PC-3 (cell line): ENCODE results near the gene DCHS2. TPM values are rescaled to one million over a fixed set of nuclear protein-coding genes. Genes with fewer than 3 reads are reported as not detected.

Experiments used
- ATAC-seq: fragments of 200-7000 bp; cut with Tn5 transposase; 2 replicates; pipeline ENCODE4 v1.9.1; 2020; ENCODE audit warnings: mild to moderate bottlenecking, moderate library complexity
- BruUV-seq: library from RNA; stranded (reverse); fragments of 400-500 nt; replicated peaks from 2 replicates; lab custom pipeline; 2021; lab: Mats Ljungman, UMichigan
- CTCF ChIA-PET: fragments of 300-600 bp; sonication (Branson Sonifier 250); formaldehyde crosslinking; loops from one replicate; lab custom pipeline; 2022; ENCODE audit warnings: antibody characterized with exemption; lab: Charles Lee
- POLR2A ChIA-PET: fragments of 300-600 bp; sonication (Branson Sonifier 250); formaldehyde crosslinking; loops from one replicate; lab custom pipeline; 2022; ENCODE audit warnings: antibody characterized with exemption; ENCODE audit not compliant: unreplicated experiment; lab: Charles Lee
- DNase-seq: peaks from one replicate; pipeline ENCODE4 v3.0.0-alpha.2; 2015
- H2AFZ ChIP-seq: fragments of 300-600 bp; sonication (generic); 2 replicates; pipeline ENCODE4 v1.6.0; 2016; ENCODE audit warnings: antibody characterized with exemption, low read length
- H3F3A ChIP-seq: fragments of 300-600 bp; sonication (generic); one replicate; pipeline ENCODE4 v1.6.0; 2017; ENCODE audit warnings: antibody characterized with exemption, low read length, control low read depth, mild to moderate bottlenecking; ENCODE audit not compliant: unreplicated experiment
- H3K27ac ChIP-seq: fragments of 300-600 bp; sonication (generic); 2 replicates; pipeline ENCODE4 v1.5.1; 2016; ENCODE audit warnings: mild to moderate bottlenecking, low read length
- H3K27me3 ChIP-seq: fragments of 300-600 bp; sonication (generic); 2 replicates; pipeline ENCODE4 v1.6.1; 2016; ENCODE audit warnings: low read length, mixed read lengths
- H3K36me3 ChIP-seq: fragments of 300-600 bp; sonication (generic); 2 replicates; pipeline ENCODE4 v1.6.1; 2016; ENCODE audit warnings: low read depth, mixed run types, low read length, mixed read lengths
- H3K4me1 ChIP-seq: fragments of 300-600 bp; sonication (generic); 2 replicates; pipeline ENCODE4 v1.5.1; 2016; ENCODE audit warnings: low read length; ENCODE audit not compliant: insufficient read depth
- H3K4me2 ChIP-seq: fragments of 300-600 bp; sonication (generic); 2 replicates; pipeline ENCODE4 v1.6.0; 2016; ENCODE audit warnings: low read length
- H3K4me3 ChIP-seq: fragments of 300-600 bp; sonication (generic); 2 replicates; pipeline ENCODE4 v1.5.1; 2016; ENCODE audit warnings: mild to moderate bottlenecking, low read length, mixed read lengths
- H3K79me2 ChIP-seq: fragments of 300-600 bp; sonication (generic); 2 replicates; pipeline ENCODE4 v1.6.1; 2017; ENCODE audit warnings: low read length, mixed read lengths
- H3K9ac ChIP-seq: fragments of 300-600 bp; sonication (generic); 2 replicates; pipeline ENCODE4 v1.6.0; 2016; ENCODE audit warnings: mild to moderate bottlenecking, low read length
- H3K9me2 ChIP-seq: fragments of 300-600 bp; sonication (generic); replicated peaks from 2 replicates; pipeline ENCODE4 v1.6.1; 2016; ENCODE audit warnings: mixed run types, low read length, mixed read lengths
- H3K9me3 ChIP-seq: fragments of 300-600 bp; sonication (generic); 2 replicates; pipeline ENCODE4 v1.6.1; 2016; ENCODE audit warnings: low read length, mixed read lengths
- H4K20me1 ChIP-seq: fragments of 300-600 bp; sonication (generic); 2 replicates; pipeline ENCODE4 v1.6.1; 2016; ENCODE audit warnings: low read length, mixed read lengths
- EZH2 ChIP-seq: fragments of 300-600 bp; sonication (generic); IDR thresholded peaks from one replicate; pipeline ENCODE4 v1.6.1; 2017; ENCODE audit warnings: antibody characterized with exemption, mild to moderate bottlenecking, low read length; ENCODE audit not compliant: unreplicated experiment
- EZH2phosphoT487 ChIP-seq: fragments of 300-600 bp; sonication (generic); IDR thresholded peaks from 2 replicates; pipeline ENCODE4 v1.6.1; 2018; ENCODE audit warnings: mild to moderate bottlenecking, antibody characterized with exemption, low read length, borderline replicate concordance
- intact Hi-C: fragments of 100-400 bp; cut with micrococcal nuclease; formaldehyde crosslinking; loops from 2 replicates; pipeline ENCODE4 v1.9.0; 2023
- total RNA-seq: library from RNA; depleted of rRNA; stranded (reverse); fragments of >200 nt; gene quantifications from 2 replicates; pipeline ENCODE4 v1.2.3, GENCODE V29; 2014
- TF ChIP-seq, protein P1 (sequence below): fragments of 300-600 bp; sonication (generic); conservative IDR thresholded peaks from 2 replicates; pipeline ENCODE4 v1.5.1; 2017; ENCODE audit warnings: antibody characterized with exemption, low read depth, mild to moderate bottlenecking, low read length

DCHS2 gene
- total RNA-seq, 1 experiment from 2014 or later: 0.22 TPM

DNA sequence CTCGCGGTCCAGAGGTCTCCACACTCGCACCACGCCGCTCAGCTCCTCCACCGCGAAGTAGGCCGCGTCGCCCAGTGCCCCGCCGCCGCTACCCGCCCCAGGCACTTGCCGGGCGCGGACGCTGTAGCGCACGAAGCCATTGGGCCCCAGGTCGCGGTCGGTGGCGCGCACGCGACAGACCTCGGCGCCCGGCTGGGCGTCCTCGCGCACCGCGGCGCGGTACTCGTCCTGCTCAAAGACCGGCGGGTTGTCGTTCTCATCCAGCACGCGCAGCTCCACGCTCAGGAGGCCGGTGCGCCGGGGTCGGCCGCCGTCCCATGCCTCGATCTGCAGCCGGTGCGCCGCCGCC is 1.4 kb downstream of the DCHS2 start:
- no peaks in the 10 kb centered on the region for H3F3A ChIP-seq
- no peak overlapping the region for H2AFZ ChIP-seq
- ChIA-PET CTCF (no interaction called here), POLR2A (no interaction called here)
- ATAC-seq (no peak), DNase-seq (no peak)
- no peak overlapping the region for H3K9ac ChIP-seq
- H3K4me1 ChIP-seq: no peaks in the 10 kb centered on the region
- intact Hi-C loops: no loop called here
- H3K4me3 ChIP-seq: no peak overlapping the region
- H3K79me2 ChIP-seq: no peaks in the 10 kb centered on the region
- no peaks in the 10 kb centered on the region for H3K36me3 ChIP-seq
- no peaks in the 10 kb centered on the region for H3K9me2 ChIP-seq
- no peak overlapping the region for H3K4me2 ChIP-seq
- no peaks in the 10 kb centered on the region for H3K9me3 ChIP-seq
- no peaks in the 10 kb centered on the region for H4K20me1 ChIP-seq
- BruUV-seq: no TSS peak
- TF ChIP-seq EZH2phosphoT487 (no peak), EZH2 (no peak)
- TF ChIP-seq, protein P1, sequence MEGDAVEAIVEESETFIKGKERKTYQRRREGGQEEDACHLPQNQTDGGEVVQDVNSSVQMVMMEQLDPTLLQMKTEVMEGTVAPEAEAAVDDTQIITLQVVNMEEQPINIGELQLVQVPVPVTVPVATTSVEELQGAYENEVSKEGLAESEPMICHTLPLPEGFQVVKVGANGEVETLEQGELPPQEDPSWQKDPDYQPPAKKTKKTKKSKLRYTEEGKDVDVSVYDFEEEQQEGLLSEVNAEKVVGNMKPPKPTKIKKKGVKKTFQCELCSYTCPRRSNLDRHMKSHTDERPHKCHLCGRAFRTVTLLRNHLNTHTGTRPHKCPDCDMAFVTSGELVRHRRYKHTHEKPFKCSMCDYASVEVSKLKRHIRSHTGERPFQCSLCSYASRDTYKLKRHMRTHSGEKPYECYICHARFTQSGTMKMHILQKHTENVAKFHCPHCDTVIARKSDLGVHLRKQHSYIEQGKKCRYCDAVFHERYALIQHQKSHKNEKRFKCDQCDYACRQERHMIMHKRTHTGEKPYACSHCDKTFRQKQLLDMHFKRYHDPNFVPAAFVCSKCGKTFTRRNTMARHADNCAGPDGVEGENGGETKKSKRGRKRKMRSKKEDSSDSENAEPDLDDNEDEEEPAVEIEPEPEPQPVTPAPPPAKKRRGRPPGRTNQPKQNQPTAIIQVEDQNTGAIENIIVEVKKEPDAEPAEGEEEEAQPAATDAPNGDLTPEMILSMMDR: no peak
- peaks cover 1% of the 10 kb centered on the region; the same call in 1 of the 2 replicates for H3K27me3 ChIP-seq
- no peak overlapping the region for H3K27ac ChIP-seq

DNA sequence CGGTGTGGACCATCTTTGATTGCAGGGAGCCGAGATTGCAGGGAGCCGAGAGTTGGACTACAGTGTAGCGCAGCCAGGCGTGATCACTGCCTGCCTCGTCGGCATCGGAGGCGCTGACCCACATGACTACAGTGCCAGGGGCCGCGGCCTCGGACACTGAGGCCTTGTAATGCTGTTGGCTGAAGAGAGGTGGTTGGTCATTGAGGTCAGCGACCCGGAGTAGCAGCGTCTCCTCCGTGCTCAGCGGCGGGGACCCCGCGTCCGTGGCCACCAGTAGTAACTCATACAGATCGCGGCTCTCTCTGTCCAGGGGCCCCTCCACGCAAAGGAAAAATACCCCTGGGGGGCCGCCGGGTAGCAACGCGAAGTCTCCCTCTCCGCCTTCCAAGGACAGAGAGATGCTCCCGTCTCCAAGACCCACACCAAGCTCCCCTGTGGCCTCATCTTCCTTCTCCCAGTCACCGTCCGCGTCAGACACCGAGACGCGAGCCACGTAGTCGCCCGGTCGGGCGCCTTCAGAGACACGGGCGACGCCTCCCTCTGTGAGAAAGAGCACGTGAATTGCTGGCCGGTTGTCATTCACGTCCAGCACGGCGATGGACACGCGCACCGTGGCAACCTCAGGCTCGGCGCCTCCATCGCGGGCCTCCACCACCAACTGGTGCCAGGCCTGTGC is 1.9 kb downstream of the DCHS2 start:
- CTCF ChIA-PET: no interaction called here
- Histone ChIP-seq H3K27me3 (peaks cover 6% of the 10 kb centered on the region; the same call in 1 of the 2 replicates), H3K4me3 (no peak overlapping the region), H4K20me1 (no peaks in the 10 kb centered on the region), H3K4me1 (no peaks in the 10 kb centered on the region), H3K79me2 (no peaks in the 10 kb centered on the region), H3K4me2 (no peak overlapping the region), H3K27ac (no peak overlapping the region), H3K9me3 (no peaks in the 10 kb centered on the region), H3F3A (no peaks in the 10 kb centered on the region), H3K36me3 (no peaks in the 10 kb centered on the region), H2AFZ (no peak overlapping the region), H3K9me2 (no peaks in the 10 kb centered on the region), H3K9ac (no peak overlapping the region)
- POLR2A ChIA-PET: no interaction called here
- intact Hi-C loops: no loop called here
- ATAC-seq (no peak), DNase-seq (no peak)
- BruUV-seq: no TSS peak
- TF ChIP-seq EZH2: no peak
- TF ChIP-seq EZH2phosphoT487: no peak
- TF ChIP-seq, protein P1: no peak

DNA sequence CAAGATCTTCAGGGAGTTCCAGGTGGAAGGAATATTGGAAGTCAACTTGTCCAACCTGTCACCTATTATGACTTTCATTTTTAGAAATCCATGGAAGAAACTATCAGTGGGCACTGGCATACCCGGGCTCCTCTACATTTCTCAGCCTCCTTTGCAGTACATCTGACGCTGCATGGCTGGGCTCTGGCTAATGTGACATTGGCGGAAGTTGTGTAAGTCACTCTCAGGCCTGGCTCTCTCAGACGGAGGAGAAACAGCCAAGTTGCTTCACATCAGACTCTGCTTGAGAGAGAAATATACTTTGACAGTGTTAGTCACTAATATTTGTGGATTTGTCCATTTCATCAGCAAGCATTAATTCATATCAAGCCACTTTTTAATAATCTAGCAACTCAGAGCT is 4.5 kb downstream of the DCHS2 start:
- Histone ChIP-seq H3K79me2 (no peaks in the 10 kb centered on the region), H3K27ac (no peak overlapping the region), H2AFZ (no peak overlapping the region), H3K4me2 (no peak overlapping the region), H3K9ac (no peak overlapping the region), H3K4me3 (no peak overlapping the region), H3K9me3 (no peaks in the 10 kb centered on the region), H3K36me3 (no peaks in the 10 kb centered on the region), H3F3A (no peaks in the 10 kb centered on the region), H3K27me3 (peaks cover 7% of the 10 kb centered on the region; the same call in 1 of the 2 replicates), H3K9me2 (no peaks in the 10 kb centered on the region), H3K4me1 (no peaks in the 10 kb centered on the region), H4K20me1 (no peaks in the 10 kb centered on the region)
- CTCF ChIA-PET: no interaction called here
- no TSS peak for BruUV-seq
- POLR2A ChIA-PET: no interaction called here
- intact Hi-C loops: no loop called here
- ATAC-seq (no peak), DNase-seq (no peak)
- TF ChIP-seq EZH2phosphoT487 (no peak), EZH2 (no peak)
- TF ChIP-seq, protein P1: no peak
